NCI-H128 (cell line): Measurements from ENCODE around the gene FRMPD1.
A peak's percentile ranks its signal among the peaks of the same experiment; 100 is the strongest.
"Not testable (repeated sequence)": the region's sequence is repeated elsewhere in the genome, so short reads cannot be mapped to it uniquely, and the experiment has no call there.

ENCODE experiments used
- DNase-seq: peaks from one replicate; lab custom pipeline; 2025; ENCODE audit not compliant: unreplicated experiment; lab: John Stamatoyannopoulos, UW

FRMPD1 gene

DNA sequence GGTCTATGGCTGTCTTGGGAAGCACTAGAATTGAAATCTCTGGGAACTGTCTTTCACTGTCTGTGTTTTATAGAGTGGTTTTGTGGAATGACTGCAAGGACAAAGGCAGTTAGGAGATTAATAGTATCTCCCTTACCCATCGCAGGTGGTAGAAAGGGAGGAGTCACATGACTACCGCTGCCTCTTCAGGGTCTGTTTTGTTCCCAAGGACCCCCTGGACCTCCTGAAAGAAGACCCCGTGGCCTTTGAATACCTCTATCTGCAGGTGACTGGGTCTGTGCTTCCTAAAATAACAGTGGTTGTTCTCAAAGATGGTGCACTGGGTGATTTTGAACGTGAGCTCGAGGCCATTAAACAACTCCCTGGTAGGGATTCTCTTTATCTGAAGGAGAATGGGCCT, 80.1 kb downstream of the FRMPD1 start:
- DNase-seq = no peak

DNA sequence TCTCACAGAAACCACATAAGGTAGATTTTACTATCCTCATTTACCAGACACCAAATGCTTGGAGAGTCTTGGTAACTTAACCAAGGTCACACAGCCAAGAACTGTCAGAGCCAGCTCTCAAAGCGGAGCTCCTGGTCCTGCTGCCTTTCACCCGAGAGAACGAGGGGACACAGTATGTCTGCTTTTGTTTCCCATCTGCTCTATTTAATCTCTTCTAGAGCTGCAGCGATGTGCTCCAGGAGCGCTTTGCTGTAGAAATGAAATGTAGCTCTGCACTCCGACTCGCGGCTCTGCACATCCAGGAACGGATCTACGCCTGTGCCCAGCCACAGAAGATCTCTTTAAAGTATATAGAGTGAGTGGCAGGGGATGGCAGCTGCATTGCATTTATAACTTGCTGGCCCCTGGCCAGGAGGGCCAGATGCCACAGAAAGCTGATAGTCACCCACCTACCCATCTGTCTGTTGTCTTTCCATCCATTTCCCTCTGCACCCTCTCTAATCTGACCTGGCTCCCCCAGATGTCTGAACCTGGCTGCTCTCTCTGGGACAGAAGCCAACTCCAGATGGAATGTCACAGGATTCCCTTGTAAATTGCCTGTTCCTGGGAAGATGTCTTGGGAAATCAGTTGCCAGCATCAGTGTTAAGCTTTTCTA, 81.5 kb downstream of the FRMPD1 start:
- DNase-seq = no peak

- no peak for DNase-seq
These were observed 82.2 kb downstream of the FRMPD1 start for GRCh38 chr9:37732952-37733351.

- DNase-seq = no peak
These were observed 88.5 kb downstream of the FRMPD1 start for GRCh38 chr9:37739222-37739621.

- no peak for DNase-seq
These were observed 89.4 kb downstream of the FRMPD1 start for GRCh38 chr9:37740128-37740527.

DNA sequence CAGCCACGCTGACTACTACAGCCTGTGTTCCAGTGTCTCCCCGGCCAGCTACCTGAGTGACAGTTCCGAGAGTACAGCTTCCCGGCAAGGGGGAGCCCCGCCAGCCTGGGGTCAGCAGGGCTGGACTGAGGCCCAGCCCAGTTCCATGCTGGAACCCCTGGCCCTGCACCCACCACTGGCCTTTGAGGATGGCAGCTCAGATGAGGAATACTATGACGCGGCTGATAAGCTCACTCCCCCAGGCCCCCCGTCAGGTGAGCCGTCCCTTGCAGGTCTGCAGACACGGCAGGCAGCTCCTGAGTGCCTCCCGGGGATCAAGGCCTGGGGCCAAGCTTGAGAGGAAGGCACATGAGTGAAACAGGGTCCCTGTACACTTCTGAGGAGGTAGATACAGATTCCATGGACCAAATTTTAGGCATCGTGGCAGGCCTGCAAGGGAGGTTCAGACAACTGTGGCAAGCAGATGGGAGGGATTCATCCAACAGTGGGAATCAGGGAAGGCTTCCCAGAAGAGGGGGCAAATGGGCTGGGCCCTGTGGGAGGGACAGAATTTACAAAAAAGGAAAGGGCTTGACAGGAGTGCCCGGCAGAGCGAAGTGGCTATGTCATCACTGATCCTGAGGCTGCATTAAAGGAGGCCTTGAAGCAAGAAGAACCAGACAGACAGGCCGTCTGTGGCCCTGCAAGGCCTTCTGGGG, 90.0 kb downstream of the FRMPD1 start:
- no peak for DNase-seq

DNA sequence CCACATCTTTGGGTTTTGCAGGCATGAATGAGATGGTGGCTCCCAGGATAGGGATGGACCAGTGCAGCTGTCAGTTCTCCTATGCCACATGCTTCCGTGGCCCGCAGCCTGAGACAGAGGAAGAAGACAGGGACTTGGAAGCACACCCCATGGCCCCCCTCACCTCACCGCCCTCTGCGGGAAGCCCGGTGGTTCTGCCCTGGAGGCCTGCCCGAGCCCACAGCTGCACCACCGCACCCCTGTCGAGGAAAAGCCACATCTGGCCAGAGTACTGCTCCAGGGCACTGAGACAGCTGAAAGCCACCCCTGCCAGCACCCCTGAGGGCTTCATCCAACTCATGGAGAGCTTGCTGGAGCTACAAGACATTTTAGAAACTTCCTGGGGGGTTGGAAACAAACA, 95.2 kb downstream of the FRMPD1 start:
- no peak for DNase-seq

- no peak for DNase-seq
These were observed 95.9 kb downstream of the FRMPD1 start for GRCh38 chr9:37746448-37747270.

DNA sequence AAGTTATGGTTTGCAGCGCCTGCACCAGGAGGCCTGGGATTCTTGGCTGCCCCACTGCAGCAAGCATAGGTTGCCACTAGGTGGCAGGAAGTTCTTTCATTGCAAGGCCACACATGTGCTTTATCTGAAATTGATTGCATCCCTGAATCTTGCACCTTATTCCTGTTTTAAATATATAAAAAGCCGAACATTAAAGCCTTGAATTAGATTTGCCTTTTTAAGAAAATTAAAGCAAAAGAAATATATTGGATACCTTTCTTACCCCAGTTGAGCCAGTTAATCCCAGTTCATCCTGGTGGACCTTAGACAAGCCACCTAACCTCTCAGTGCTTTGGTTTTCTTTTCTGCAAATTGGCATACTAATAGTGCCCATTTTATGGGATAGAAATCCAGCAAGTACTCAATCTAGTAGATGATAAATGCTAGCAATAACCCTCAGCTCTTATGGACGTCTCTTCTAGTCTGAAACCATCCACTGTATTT, 96.6 kb downstream of the FRMPD1 start:
- peak; percentile 26 for DNase-seq

DNA sequence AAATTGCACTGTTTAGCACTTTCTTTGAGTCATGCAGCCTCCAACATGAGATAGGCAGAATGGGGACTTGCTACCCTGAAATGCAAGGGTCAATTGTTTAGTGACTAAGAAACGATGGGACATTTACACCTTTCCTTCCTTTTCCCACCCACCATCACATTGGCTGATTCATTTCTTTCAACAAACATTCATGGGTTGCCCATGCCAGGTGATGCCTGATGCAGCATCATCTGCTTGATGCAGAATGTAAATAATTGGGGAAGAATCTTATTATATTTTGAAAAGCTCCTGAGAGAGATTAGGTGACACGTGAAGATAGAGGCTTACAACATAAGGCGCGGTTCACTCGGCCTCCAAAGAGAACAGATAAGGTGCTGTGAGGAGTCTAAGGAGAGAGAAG, 98.4 kb downstream of the FRMPD1 start:
- no peak for DNase-seq

DNA sequence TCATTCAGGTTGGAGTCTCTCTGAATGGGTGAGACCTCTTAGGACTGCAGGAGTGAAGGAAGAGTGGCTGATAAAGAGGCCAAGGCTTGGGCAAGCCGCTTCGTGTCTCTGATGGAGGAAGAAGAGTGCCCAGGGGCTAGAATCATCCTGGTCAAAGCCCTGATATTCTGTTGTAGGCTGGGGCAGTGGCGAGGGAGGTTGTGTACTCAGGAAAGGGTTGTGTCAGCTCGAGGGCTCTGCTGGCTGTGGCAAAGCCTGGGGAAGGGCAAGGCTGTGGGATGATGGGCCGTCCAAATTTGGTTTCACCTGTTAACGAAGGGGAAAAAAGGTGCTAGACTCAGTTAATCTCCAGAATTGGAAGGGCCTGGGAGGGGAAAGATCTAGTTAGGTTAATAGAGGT, 100.4 kb downstream of the FRMPD1 start:
- no peak for DNase-seq

- DNase-seq = not testable (repeated sequence)
These were observed 101.0 kb downstream of the FRMPD1 start for GRCh38 chr9:37751704-37752103.

GRCh38 chr9:37752112-37752511, 101.4 kb downstream of the FRMPD1 start:
- not testable (repeated sequence) for DNase-seq

- no peak for DNase-seq
These were observed 102.1 kb downstream of the FRMPD1 start for GRCh38 chr9:37752642-37753488.

- no peak for DNase-seq
These were observed 102.9 kb downstream of the FRMPD1 start, which contains the start of gene TRMT10B for GRCh38 chr9:37753489-37754190. TRMT10B (plus strand) TSS chr9:37753805; CDS start chr9:37761932, 8,127 bp downstream.

DNA sequence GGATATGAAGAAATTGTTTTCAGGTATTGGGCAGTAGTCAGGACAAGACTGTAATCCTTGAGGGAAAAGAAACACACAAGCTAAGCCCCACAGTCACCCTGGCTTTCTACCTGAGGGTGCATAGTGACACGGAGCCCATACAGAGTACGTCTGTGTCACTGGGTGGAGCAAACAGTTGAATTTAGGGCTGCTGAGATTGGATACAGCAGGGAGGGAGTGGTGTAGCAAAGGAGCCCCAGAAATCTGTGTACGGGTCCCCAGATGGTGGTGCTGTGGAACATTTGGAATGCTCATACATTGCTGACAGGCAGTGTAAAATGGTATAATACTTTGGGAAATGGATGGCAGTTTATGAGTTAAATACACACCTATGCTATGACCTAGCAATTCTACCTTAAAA, 108.0 kb downstream of the FRMPD1 start:
- no peak for DNase-seq

DNA sequence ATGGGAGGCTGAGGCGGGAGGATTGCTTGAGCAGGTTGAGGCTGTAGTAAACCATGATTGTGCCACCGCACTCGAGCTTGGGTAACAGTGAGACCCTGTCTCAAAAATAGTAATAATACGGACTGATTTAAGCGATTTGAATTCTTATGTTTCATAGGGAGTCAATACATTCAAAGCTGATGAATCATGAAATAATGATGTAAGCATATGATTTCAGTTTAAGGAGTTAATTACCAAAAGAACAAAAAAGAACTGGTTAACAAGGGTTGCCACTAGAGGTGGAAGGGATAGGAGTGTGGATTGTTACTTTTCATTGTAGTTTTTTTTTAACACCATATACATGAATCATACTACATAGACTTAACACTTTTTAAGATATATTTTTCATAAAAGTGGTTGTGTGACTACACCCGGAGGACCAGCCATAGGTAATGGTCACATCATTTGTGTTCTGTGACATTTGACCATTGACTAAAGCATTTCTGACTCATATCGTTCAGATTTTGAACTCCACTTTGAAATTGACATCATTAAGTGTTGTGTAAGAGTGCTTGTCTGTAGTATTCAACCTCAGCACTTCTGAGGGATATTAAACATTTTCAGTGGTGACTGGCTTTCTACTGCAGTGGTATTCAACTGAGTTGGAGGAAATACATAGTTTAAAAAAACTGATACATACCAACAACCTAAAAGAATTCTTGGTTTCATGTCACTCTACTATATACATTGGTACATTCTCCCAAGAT, 109.8 kb downstream of the FRMPD1 start:
- DNase-seq = no peak

DNA sequence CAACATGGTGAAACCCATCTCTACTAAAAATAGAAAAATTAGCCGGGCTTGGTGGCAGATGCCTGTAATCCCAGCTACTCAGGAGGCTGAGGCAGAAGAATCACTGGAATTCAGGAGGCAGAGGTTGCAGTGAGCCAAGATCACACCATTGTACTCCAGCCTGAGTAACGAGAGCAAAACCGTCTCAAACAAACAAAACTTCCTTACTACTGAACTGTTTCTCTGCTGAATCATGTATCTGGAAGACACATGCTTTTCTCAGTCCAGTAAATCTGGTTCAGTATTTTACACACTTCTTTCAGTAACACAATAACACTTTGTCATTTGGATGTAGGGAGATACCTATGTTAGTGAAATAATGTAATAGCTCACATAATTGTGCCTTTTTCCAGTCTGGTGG, 110.8 kb downstream of the FRMPD1 start:
- no peak for DNase-seq

DNA sequence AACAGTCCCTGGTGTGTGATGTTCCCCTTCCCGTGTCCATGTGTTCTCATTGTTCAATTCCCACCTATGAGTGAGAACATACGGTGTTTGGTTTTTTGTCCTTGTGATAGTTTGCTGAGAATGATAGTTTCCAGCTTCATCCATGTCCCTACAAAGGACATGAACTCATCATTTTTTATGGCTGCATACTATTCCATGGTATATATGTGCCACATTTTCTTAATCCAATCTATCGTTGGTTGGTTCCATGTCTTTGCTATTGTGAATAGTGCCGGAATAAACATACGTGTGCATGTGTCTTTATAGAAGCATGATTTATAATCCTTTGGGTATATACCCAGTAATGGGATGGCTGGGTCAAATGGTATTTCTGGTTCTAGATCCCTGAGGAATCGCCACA, 114.5 kb downstream of the FRMPD1 start:
- not testable (repeated sequence) for DNase-seq
